Esophagus squamous epithelium (tissue), 5 donors: Measurements from ENCODE around the gene WNT2B. TPM values are rescaled to one million over a fixed set of nuclear protein-coding genes. Genes with fewer than 3 reads are reported as not detected.

Experiments used
- DNase-seq: peaks from one replicate; lab custom pipeline; 2025; lab: John Stamatoyannopoulos, UW
- H3K27ac ChIP-seq, 4 donors: fragments of 200-600 bp; sonication (generic); one replicate each; pipeline ENCODE4 v1.5.1; 2016 to 2019; ENCODE audit warnings: mild to moderate bottlenecking in 1 of 4
- H3K27me3 ChIP-seq, 4 donors: fragments of 200-600 bp; sonication (generic); 1 replicate in 3 of 4; 2 replicates in 1 of 4; pipeline versions ENCODE4 v1.5.1 to v1.6.0; 2017 to 2021; ENCODE audit warnings: antibody characterized with exemption in 1 of 4
- H3K36me3 ChIP-seq, 3 donors: fragments of 200-600 bp; sonication (generic); one replicate each; pipeline ENCODE4 v1.5.1; 2016 to 2019
- H3K4me1 ChIP-seq, 3 donors: fragments of 200-600 bp; sonication (generic); one replicate each; pipeline ENCODE4 v1.5.1; 2017 to 2019
- H3K4me3 ChIP-seq, 4 donors: fragments of 200-600 bp; sonication (generic); 1 replicate in 3 of 4; 2 replicates in 1 of 4; pipeline ENCODE4 v1.5.1; 2016 to 2019; ENCODE audit warnings: mild to moderate bottlenecking in 2 of 4, moderate library complexity in 1 of 4
- H3K9me3 ChIP-seq, 3 donors: fragments of 200-600 bp; sonication (generic); one replicate each; pipeline ENCODE4 v1.5.1; 2016 to 2019
- POLR2A ChIP-seq, 4 donors: fragments of 450-650 bp; IDR thresholded peaks; one replicate each; pipeline ENCODE4 v1.6.1; 2017; ENCODE audit warnings: antibody characterized with exemption in 4 of 4, mild to moderate bottlenecking in 4 of 4, moderate library complexity in 3 of 4
- WGBS, 2 donors: methylation state at CpG; one replicate each; pipeline ENCODE4 v1.1.5; 2018; 5-methylcytosine and 5-hydroxymethylcytosine counted together
- intact Hi-C: fragments of 100-400 bp; cut with DNase I; formaldehyde crosslinking; loops from one replicate; pipeline ENCODE4 v1.15.0; 2022
- total RNA-seq, 4 donors: library from RNA; depleted of rRNA; stranded (reverse); fragments of >200 nt; gene quantifications; one replicate each; pipeline ENCODE4 v1.1.0, GENCODE V29; 2016
- TF ChIP-seq, protein P1 (sequence below), 6 experiments: fragments of 450-650 bp in 4 of 6; fragments of 200-600 bp in 2 of 6; sonication (generic) in 2 of 6; IDR thresholded peaks; one replicate each; pipeline ENCODE4 v1.5.1; 2016 to 2019; ENCODE audit warnings: antibody characterized with exemption in 6 of 6, mild to moderate bottlenecking in 4 of 6, moderate library complexity in 4 of 6
- donor health status: DM: yes; HTN: yes; CAD: no.

The WNT2B gene
- total RNA-seq, 4 donors from 2014 or later, result 2.9 to 11.6 (median 8.2) TPM

GRCh38 chr1:112557385-112557784 is 48.6 kb downstream of the WNT2B start:
- intact Hi-C loops, result no loop called here
- H3K36me3 ChIP-seq, result peaks cover 0 to 58% (median 0%) of the 10 kb centered on the region in 3 donors
- WGBS, 2 donors, result 61 to 78% methylated on average over 1 of the region's 1 CpG

DNA sequence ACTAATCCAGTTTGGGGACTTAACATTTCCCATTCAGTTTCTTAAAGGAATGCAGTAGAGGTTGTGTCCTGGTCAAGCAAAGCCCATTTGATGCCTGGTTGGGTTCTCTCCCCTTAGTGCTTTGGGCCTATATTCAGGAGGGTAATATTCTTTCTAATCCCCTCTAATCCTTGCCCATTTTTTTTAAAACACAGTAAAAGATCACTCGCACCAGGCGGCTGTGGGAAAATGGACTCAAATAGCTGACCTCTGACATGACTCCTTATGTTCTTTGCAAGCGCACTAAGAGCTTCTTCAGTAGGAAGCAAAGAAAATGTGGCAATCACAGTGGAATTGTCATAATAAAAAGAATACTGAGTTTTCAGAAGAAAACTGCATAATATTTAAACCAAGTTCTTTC is 49.9 kb downstream of the WNT2B start:
- Histone ChIP-seq H3K4me3 (no peak overlapping the region), H3K27me3 (no peaks in the 10 kb centered on the region), H3K27ac (no peak overlapping the region), H3K9me3 (no peaks in the 10 kb centered on the region), H3K36me3 (peaks cover 0 to 55% (median 0%) of the 10 kb centered on the region in 3 donors), H3K4me1 (no peaks in the 10 kb centered on the region)
- intact Hi-C loops, result no loop called here
- DNase-seq, result no peak
- TF ChIP-seq POLR2A (IDR thresholded peaks at IDR 0.05), result no peak
- TF ChIP-seq, protein P1, sequence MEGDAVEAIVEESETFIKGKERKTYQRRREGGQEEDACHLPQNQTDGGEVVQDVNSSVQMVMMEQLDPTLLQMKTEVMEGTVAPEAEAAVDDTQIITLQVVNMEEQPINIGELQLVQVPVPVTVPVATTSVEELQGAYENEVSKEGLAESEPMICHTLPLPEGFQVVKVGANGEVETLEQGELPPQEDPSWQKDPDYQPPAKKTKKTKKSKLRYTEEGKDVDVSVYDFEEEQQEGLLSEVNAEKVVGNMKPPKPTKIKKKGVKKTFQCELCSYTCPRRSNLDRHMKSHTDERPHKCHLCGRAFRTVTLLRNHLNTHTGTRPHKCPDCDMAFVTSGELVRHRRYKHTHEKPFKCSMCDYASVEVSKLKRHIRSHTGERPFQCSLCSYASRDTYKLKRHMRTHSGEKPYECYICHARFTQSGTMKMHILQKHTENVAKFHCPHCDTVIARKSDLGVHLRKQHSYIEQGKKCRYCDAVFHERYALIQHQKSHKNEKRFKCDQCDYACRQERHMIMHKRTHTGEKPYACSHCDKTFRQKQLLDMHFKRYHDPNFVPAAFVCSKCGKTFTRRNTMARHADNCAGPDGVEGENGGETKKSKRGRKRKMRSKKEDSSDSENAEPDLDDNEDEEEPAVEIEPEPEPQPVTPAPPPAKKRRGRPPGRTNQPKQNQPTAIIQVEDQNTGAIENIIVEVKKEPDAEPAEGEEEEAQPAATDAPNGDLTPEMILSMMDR (IDR thresholded peaks at IDR 0.05), result no peak
- 96 to 97% methylated on average over 3 of the region's 3 CpGs for WGBS, 2 donors

More at GRCh38 chr1:112557385-112557784, 48.6 kb downstream of the WNT2B start:
- no peaks in the 10 kb centered on the region for H3K4me1 ChIP-seq
- no peak overlapping the region for H3K27ac ChIP-seq
- TF ChIP-seq POLR2A (IDR thresholded peaks at IDR 0.05), result no peak
- TF ChIP-seq, protein P1 (IDR thresholded peaks at IDR 0.05), result no peak
- DNase-seq, result no peak
- no peaks in the 10 kb centered on the region for H3K9me3 ChIP-seq
- H3K27me3 ChIP-seq, result no peaks in the 10 kb centered on the region
- H3K4me3 ChIP-seq, result no peak overlapping the region

DNA sequence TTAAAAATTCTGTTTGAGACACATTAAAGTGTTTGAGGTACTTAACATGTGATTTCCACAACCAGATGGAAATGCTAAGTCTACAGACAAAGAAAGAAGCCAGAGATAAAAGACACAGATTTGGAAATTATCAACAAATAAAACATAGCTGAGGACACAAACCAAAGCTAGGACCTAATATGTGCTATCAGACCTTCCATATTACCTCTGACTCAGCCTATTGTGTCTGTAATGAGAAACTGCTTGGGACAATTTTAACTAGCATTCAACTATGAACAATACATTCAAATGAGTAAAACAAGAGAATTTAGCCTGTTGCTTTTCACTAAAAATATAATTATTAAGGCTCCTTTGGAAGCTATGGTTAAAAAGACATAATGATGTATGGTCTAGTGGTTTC is 54.6 kb downstream of the WNT2B start:
- H3K4me3 ChIP-seq, result no peak overlapping the region
- no peaks in the 10 kb centered on the region for H3K27me3 ChIP-seq
- peaks cover 0 to 46% (median 0%) of the 10 kb centered on the region in 3 donors for H3K36me3 ChIP-seq
- no peak overlapping the region for H3K27ac ChIP-seq
- H3K4me1 ChIP-seq, result no peaks in the 10 kb centered on the region
- TF ChIP-seq, protein P1 (IDR thresholded peaks at IDR 0.05), result no peak
- TF ChIP-seq POLR2A (IDR thresholded peaks at IDR 0.05), result no peak
- H3K9me3 ChIP-seq, result no peaks in the 10 kb centered on the region
- intact Hi-C loops, result no loop called here
- DNase-seq, result no peak

- TF ChIP-seq, protein P1 (IDR thresholded peaks at IDR 0.05), result no peak
- Histone ChIP-seq H3K36me3 (peaks cover 0 to 44% (median 0%) of the 10 kb centered on the region in 3 donors), H3K4me3 (no peak overlapping the region), H3K27me3 (no peaks in the 10 kb centered on the region), H3K27ac (no peak overlapping the region), H3K4me1 (no peaks in the 10 kb centered on the region), H3K9me3 (no peaks in the 10 kb centered on the region)
- DNase-seq, result no peak
- WGBS, 2 donors, result 70 to 95% methylated on average over 1 of the region's 1 CpG
- intact Hi-C loops, result no loop called here
Observed at GRCh38 chr1:112564081-112564480, 55.3 kb downstream of the WNT2B start.

GRCh38 chr1:112565800-112566199 is 57.0 kb downstream of the WNT2B start:
- H3K27me3 ChIP-seq, result no peaks in the 10 kb centered on the region
- DNase-seq, result no peak
- H3K9me3 ChIP-seq, result no peaks in the 10 kb centered on the region
- H3K4me3 ChIP-seq, result no peak overlapping the region
- TF ChIP-seq, protein P1 (IDR thresholded peaks at IDR 0.05), result no peak
- no peak for TF ChIP-seq POLR2A (IDR thresholded peaks at IDR 0.05)
- no peak overlapping the region for H3K27ac ChIP-seq
- H3K36me3 ChIP-seq, result peaks cover 0 to 42% (median 0%) of the 10 kb centered on the region in 3 donors
- intact Hi-C loops, result no loop called here
- H3K4me1 ChIP-seq, result no peaks in the 10 kb centered on the region
- WGBS, 2 donors, result 85 to 87% methylated on average over 1 of the region's 1 CpG
